GM12892 (cell line): ENCODE results near the gene PPP2R2D.

Source experiments
- POLR2A ChIP-seq: IDR thresholded peaks from 2 replicates; pipeline ENCODE4 v1.6.1; 2011; ENCODE audit warnings: low read depth, low read length, control low read depth
- POLR2AphosphoS5 ChIP-seq: IDR thresholded peaks from 2 replicates; pipeline ENCODE4 v1.6.1; 2011; ENCODE audit warnings: low read depth, low read length, control low read depth

GRCh38 chr10:131866673-131867072 lies 34.1 kb upstream of the PPP2R2D start:
- TF ChIP-seq POLR2A (no peak), POLR2AphosphoS5 (no peak)
